NCI-H460 (cell line): ENCODE measurements around the gene SAG. TPM values are rescaled to one million over a fixed set of nuclear protein-coding genes. Genes with fewer than 3 reads are reported as not detected.

Source experiments
- DNase-seq: peaks from one replicate; pipeline ENCODE4 v3.0.0-alpha.2; 2016; ENCODE audit warnings: low read depth; ENCODE audit errors: extremely low read depth
- total RNA-seq: library from RNA; depleted of rRNA; stranded (reverse); fragments of >200 nt; shearing (Covaris generic); gene quantifications from 2 replicates; pipeline ENCODE4 v1.2.3, GENCODE V29; 2014

The SAG gene
- total RNA-seq, 1 experiment from 2014 or later: not detected

DNA sequence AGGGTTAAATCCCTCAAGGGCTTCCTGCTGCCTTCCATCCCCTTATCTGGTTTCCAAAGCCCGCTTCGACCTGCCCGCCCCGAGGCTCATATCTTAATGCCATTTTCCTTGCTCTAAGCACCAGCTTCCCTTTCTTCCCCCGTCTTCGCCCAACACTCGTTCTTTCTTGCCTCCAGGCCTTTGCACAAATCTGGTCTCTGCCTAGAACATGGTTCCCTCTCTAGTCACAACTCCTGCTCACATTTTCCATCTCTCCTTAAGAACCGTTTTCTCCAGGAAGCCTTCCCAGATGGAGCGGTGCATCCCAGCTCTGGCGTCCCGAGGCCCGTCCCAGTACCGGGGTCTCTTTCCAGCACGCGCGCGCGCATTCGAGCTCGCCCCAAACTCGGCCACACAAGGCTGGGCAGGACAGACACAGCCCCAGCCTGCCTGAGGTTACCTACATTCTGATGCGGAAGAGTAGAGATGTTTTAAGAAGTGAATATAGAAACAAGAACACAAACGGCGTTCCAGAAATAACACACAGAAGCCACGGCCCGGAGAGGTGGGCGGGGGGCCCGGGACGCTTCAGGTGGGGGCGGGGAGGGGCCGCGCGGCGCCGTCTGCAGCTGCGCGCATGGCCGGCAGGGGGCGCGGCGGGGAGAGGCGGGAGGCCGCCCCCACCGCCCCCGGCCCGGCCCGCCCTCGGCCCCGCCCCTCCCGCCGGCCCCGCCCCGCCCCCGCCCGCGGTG, 46.3 kb downstream of the SAG start, which contains the start of gene DGKD:
DGKD (plus strand) TSS at position 726 of the 731 bp plus-strand sequence. CDS start 25 bp downstream, outside the sequence.
- peak; percentile 41 for DNase-seq

DNA sequence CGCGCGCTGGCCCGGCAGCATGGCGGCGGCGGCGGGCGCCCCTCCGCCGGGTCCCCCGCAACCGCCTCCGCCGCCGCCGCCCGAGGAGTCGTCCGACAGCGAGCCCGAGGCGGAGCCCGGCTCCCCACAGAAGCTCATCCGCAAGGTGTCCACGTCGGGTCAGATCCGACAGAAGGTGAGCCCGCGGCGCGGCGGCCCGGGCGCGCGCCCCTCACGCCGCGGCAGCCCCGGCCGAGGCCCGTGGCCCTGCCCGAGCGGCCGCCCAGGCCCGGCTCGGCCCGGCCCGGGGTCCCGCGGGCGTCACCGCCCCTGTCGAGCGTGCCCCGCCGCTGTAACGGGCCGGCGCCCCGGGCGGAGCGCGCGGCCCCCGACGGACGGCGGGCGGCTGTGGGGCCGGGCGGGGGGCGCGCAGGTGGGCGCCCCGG, 46.9 kb downstream of the SAG start:
- DNase-seq: no peak

DNA sequence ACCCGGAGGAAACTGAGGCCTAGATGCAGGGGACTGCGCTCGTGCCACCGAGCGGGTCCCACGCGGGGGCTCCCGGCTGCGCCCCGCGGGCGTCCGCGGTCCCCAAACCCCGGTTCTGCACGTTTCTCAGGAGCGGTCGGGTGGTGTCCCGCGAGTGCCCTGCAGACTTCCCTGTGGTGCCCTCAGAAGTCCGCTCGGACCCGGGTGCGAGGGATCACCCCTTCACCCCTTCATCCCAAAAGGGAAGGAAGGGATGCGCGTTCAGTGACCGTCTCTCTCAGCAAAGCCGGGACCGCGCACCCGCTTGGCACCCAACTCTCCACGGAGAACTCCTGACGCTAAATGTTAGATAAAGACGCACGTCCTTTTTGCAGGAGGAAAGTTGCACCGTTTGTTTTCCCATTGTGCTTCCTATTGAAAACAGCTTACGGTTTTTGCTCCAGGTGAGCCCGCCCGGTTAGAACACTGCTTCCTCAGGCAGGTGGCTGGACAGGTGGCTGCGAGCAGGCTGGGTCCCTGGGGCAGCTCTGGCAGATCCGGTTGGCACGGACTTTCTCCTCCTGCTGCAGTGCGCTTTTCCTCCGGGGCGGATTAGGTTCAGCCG, 47.5 kb downstream of the SAG start:
- DNase-seq: no peak

DNA sequence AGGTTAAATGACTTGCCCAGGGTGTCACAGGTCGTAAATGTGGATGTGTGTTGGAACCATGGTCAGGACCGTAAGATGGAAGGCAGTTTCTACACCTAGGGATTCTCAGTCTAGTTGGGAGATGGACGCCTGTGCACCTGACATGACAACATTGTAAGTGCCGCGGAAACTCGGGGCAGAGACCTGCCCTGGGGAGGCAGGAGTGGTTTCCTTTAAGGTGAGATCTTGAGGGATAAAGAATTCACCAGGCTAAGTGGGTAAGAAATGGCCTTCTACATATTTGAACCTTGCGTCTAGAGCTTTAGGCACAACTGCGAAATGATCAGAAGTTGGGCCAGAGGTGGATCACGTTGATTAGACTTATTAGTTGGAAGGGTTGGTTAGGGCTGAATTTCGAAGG, 48.3 kb downstream of the SAG start:
- DNase-seq: no peak

DNA sequence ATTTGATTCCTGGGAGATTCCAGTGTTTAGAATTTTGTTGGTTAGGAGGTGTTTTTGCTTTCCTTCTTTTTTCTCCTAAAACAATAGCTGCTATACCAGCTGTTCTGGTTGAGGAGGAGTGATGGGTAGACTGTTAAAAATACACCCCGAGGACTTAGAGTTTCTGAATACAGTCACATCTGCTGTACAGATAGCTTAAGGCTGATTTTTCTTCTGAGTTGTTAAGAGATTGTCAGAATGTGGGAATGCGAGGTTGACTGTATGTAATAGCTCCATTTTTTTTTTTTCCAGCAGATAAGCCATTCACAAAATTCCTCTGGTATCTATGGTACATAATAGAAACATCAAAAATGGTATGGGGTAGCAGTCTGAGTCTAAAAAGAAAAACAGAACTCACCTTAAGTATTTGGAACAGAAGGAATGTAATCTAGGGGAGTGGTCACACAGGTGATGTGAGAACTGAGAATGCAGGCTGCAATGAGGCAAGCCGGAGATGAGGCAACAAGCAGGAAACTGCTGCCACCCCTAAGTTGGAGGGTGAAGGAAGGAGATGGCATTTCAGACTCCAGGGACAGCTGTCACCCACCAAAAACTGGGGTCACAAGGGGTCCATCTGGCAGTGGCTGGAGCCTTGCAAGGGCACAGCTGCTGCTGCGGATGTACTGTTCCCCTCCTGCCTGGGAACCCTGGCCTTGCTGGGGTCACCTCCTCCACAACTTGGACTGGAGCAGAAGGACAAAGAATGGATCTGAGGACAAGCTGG, 49.1 kb downstream of the SAG start:
- DNase-seq: peak; percentile 53

DNA sequence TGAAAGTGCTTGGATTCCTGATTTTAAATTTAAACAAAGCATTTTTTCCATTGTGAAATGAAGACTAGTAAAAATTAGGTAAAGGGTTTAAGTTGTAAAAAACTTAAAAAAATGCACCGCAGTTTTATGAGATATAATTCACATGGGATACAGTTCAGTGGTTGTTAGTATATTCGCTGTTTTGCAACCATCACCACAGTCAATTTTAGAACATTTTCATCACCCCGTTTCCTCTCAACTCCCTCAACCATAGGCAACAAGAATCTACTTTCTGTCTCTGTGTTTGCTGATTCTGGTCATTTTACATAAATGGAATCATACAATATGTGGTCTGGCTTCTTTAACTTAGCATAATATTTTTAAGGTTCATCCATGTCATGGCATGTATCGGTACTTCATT, 50.7 kb downstream of the SAG start:
- DNase-seq: no peak

DNA sequence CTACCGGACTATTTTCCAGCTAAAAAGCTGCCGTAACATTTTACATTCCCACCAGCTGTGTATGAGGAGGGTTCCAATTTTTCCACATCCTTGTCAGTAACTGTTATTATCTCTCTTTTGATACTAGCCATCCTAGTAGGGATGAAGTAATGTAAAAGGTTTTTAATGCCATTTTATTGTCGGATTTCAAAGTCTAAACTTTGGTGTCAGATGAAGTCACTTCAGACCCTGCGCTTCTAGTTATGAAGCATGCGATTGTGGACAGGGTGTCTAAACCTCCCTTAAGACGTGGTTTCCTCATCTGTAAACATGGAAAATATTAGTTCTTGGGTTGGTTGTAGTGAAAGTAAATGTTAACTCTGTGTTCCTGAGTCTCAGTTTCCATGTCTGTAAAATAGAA, 51.3 kb downstream of the SAG start:
- DNase-seq: no peak

DNA sequence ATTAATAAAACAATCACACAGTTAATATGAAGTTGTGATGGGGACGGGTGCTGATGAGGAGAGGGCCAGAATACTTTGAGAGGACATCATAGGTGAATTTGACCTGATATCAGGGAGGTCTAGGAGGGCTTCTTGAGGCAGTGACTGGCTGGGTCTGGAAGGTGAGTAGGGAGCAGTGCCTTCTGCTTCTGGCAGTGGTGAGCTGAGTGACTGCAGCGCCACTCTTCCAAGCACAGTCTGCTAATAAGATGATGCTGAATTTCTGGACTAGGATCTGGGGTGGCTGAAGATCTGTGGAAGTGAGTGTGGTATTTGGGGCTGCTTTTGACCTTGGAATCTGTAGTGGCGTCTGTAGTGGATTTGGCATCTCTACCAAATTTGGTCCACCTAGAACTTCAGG, 52.2 kb downstream of the SAG start:
- DNase-seq: no peak

DNA sequence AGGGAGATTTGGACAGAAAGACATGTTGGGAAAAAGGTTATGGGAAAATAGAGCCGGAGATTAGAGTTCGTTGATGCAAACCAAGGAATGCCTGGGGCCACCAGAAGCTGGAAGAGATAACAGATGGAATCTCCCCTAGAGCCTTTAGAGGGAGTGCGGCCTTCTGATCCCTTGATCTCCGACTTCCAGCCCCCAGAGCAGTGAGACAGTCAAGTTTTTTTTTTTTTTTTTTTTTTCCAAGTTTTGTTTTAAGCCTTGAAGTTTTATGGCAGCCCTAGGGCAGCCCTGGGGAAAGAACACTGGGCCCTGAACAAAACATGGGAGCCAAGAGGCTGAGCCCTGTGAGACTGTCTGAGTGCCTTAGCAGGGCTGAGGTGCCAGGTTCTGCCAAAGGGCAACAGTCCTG, 53.2 kb downstream of the SAG start:
- DNase-seq: no peak

DNA sequence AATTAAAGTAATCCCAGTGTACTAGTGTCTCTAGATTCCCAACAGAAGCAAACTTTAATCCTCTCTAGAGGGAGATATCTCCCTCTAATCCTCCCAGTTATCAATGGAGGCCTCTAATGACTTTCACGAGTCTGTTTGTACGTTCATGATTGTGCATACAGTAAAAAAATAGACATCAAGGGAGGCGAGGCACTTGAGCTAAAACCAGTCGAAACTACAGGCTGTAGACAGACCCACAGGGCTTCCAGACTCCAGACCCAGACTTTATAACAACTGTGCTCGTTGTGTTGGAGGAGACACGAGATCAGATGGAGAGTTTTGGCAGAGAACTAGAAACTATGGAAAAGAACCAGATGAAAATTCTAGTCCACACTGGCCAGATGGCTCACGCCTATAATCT, 53.7 kb downstream of the SAG start:
- DNase-seq: no peak

DNA sequence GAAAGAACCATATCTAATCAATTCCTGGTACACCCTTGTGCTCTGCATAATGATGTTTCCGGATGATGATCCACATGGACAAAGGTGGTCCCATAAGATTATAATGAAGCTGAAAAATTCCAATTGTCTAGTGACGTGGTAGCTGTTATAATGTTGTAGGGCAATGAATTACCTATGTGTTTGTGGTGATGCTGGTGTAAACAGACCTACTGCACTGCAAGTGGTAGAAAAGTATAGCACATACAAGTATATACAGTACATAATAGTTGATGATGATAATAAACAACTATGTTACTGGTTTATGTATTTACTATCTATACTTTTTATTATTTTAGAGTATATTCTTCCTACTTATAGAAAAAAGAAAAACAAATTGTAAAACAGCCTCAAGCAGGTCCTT, 55.1 kb downstream of the SAG start:
- DNase-seq: no peak

DNA sequence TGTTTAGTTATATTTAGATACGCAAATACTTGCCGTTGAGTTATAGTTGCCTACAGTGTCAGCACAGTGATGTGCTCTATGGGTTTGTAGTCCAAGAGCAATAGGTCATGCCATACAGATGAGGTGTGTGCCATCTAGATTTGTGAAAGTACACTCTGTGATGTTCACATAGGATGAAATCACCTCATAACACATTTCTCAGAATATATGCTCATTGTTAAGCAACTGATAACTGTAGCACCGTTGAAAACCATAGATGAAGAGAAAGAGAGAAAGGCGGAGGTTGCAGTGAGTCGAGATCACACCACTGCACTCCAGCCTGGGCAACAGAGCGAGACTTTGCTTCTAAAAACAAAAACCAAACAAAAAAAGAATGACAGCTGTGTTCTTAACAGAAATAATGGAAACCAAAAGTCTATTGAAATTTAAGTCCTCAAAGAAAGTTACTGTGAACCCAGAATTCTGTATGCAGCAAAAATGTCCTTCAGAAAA, 56.2 kb downstream of the SAG start:
- no peak for DNase-seq

DNA sequence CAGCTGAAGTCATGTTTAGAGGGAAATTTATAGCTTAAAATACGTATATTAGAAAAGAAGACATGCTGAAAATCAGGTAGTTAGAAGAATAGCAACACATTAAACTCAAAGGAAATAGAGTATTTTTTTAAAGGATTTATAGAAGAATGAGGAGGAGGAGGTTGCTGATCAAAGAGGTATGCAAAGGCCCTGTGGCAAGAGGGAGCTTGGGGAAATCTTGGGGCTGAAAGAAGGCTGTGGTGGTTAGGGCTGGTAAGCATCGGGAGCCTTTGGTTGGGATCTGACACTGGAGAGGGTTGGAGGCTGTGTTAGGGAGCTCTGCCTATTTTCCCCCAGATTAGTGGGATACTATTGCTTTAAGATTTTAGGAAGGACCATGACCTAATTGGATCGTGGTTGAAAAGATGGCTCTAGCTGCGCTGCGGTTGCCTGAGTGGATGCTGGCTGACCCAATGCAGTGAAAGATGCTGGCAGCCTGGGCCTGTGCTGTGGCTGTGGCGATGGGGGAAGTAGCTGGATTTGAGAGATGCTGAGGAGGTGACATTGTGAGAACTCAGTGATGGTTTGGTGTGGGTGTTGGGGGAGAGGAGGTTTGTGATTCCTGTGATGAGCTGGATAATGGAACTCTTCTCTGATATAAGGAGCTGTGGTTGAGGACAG, 58.4 kb downstream of the SAG start:
- no peak for DNase-seq

DNA sequence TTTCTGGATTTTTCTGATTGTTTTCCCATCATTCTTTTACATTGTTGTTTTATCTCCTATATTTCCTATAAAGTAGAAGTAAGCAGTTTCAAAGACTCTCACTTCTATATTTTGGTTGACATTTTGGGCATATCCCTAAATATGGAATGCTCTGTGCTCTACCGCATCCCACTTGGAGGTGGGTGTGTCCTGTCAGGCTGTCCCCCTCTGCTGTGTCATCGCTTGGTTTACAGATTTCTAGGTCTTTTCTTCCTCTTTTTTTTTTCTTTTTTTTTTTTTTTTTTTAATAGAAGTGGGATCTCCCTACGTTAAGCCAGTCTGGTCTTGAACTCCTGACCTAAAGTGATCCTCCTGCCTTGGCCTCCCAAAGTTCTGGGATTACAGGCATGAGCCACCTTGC, 60.0 kb downstream of the SAG start:
- DNase-seq: no peak

DNA sequence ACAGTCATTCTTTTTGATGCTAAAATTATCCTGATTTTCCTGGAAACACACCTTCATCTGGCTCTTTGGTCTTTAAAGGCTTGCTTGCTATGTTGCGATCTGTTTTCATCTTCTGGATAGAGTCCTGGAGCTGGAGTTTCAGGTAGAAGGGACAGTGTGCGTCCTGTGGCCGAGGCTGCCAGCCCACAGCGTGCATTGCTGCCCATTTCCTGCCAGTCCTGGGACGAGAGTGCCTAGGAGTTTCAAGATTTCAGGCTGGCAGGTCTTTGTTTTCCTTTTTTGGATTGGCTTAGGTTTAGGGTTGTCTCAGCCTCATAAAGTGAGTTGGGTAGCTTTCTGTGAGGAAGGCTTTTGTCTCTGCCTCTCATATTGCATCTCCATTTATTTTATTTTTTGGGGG, 61.1 kb downstream of the SAG start:
- DNase-seq: no peak

DNA sequence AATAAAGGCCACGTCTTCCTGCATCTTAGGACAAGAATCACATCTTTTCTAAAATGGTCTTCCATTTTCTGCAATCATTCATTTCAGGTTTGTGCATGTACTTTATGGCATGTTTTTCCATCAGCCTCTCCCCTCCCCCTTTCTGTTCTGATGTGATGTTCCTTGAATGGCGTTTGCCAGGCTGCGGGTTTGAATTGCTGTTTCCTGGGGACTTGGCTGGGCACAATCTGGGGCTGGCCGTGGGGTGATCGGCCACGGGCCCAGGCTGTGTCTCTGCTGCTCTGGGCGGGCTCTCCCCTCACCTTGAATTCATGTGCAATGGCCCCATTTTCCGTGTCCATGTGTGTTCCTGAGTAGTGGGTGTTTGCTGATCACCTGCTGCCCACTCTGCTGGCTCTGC, 61.8 kb downstream of the SAG start:
- DNase-seq: no peak

DNA sequence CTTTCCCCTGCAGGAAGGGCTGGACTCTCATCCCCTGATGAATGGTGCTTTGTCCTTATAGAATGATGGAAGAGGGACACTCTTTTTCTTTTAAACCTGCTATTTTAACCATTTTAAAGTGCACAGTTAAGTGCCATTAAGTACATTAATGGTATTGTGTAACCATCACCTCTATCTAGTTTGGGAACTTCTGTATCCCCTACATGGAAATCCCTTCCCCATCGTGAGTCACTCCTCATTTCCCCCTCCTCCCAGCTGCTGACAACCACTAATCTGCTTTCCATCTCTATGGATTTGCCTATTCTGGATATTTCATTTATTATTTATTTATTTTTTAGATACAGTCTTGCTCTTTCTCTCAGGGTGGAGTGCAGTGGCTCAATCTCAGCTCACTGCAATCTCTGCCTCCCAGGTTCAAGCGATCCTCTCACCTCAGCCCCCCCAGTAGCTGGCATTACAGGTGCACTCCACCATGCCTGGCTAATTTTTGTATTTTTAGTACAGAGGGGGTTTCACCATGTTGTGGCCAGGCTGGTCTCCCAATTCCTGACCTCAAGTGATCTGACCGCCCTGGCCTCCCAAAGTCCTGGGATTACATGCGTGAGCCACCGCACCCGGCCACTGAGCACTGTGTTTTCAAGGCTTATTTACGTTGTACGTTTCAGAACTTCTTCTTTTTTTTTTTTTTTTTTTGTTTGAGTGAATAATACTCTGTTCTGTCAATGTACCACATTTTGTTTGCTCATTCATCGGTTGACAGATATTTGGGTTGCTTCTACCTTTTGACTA, 62.5 kb downstream of the SAG start:
- no peak for DNase-seq

DNA sequence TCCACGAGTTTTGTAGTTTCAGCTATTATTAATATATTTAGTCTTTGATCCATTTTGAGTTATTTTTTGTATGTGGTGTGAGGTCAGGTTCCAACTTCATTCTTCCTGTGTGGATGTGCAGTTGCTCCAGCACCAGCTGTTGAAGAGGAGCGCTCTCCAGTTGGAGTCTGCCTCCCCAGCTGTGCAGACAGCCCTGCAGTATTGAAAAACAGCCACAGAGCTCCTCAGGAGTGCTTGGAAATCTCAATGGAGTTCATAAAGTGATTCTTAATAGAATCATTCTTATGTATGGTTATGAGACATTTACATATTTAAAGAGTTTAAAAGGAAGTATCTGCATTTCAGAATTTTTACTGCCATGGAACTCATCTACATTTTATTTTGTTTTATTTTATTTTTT, 64.0 kb downstream of the SAG start:
- DNase-seq: no peak

DNA sequence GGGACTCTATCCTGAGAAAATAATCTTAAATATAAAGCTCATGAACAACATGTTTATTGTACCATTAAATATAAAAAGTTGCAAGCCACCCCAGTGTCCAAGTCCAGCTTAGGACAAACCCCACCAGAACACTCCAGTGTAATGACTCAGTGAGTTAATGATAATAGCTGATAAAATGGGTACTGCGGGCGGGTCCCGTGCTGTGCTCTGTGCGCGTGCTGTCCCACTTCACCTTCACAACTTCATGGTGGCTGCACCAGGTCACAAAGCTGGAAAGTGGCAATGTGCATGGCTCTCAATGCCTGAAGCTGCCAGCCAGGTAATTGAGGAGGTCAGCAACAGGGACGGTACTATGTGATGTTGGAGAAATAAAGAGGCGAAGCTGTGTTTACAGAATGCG, 65.2 kb downstream of the SAG start:
- DNase-seq: no peak

DNA sequence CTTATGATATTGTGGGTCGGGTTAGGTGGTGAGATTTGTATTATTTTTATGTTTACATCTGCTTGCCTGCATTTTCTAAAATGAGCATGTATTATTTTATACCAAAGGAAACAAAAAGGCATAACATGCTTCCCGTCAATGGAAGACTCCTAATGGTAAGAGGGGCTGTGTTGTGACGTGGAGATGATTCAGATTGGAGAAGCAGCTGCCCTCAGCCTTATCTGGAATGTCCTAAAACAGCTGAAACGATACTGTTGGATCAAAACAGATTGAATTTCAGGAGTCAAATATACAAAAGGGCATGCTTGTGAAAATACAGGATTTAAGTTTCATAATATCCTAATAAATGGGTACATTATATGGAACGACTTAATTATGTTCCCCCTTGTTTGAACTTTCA, 65.7 kb downstream of the SAG start:
- DNase-seq: no peak
